ENCODE measurements around the gene CRYL1. TPM values are rescaled to one million over a fixed set of nuclear protein-coding genes. Genes with fewer than 3 reads are reported as not detected.

Gene CRYL1
- total and polyA plus RNA-seq, 2 experiments from 2014 or later = 65.5 to 66.2 TPM

GRCh38 chr13:20362484-20363041, 163.1 kb downstream of the CRYL1 start:
- Histone ChIP-seq H3K4me2 (no peak overlapping the region), H4K20me1 (ENCODE audit: insufficient read depth, poor library complexity, severe bottlenecking) (no peaks in the 10 kb centered on the region), H3K4me3 (no peak overlapping the region), H3K27me3 (no peaks in the 10 kb centered on the region), H3K27ac (no peak overlapping the region), H3K9me3 (ENCODE audit: low read depth) (no peaks in the 10 kb centered on the region), H3K36me3 (replicated peaks; ENCODE audit: insufficient read depth, low read depth) (no peaks in the 10 kb centered on the region), H3K79me2 (no peaks in the 10 kb centered on the region), H3K4me1 (ENCODE audit: insufficient read depth) (peaks cover 6% of the 10 kb centered on the region), H2AFZ (no peak overlapping the region), H3K9me2 (replicated peaks; ENCODE audit: insufficient read depth) (no peaks in the 10 kb centered on the region)
- no peak for TF ChIP-seq EZH2 (IDR thresholded peaks at IDR 0.05; ENCODE audit: borderline replicate concordance)
- TF ChIP-seq EZH2phosphoT487 (IDR thresholded peaks at IDR 0.05; ENCODE audit: low read depth, severe bottlenecking, unreplicated experiment) = no peak
- no peak for TF ChIP-seq CTCF (IDR thresholded peaks at IDR 0.05; ENCODE audit: poor library complexity)
- WGBS (ENCODE audit: low lambda C conversion rate, missing lambda C conversion rate) = 89% methylated on average over 17 of the region's 17 CpGs
- DNase-seq (ENCODE audit: low spot score) = no peak

DNA sequence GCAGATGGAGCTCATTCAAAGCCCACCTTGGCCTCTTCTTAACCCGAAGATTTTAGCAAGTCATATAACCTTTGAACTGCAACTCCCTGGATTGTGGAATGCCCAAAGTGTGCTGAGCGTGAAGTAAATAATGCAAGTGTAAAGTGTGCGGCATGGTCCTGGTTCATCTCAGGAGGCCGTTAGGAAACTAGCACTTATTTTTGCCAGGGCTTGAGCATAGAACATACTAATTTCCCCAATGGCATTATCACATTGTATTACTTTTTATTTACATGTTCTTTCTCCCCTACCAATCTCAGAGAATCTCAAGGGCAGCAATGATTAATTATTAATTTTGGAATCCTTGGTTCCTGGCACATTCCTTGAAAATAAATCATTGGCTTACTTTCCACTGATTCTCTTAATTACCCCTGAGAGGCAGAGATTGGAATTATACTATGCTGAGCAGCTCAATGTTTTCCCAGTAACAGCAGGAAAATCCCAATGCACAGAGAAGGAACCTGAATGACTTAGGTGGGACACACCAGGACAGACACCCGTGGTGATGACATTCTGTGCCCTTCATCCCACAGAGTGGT, 164.7 kb downstream of the CRYL1 start:
- H3K9me2 ChIP-seq (replicated peaks; ENCODE audit: insufficient read depth) = no peaks in the 10 kb centered on the region
- 61% methylated on average over 5 of the region's 5 CpGs for WGBS (ENCODE audit: low lambda C conversion rate, missing lambda C conversion rate)
- TF ChIP-seq EZH2phosphoT487 (IDR thresholded peaks at IDR 0.05; ENCODE audit: low read depth, severe bottlenecking, unreplicated experiment) = no peak
- TF ChIP-seq EZH2 (IDR thresholded peaks at IDR 0.05; ENCODE audit: borderline replicate concordance) = no peak
- TF ChIP-seq CTCF (IDR thresholded peaks at IDR 0.05; ENCODE audit: poor library complexity) = no peak
- no peaks in the 10 kb centered on the region for H3K36me3 ChIP-seq (replicated peaks; ENCODE audit: insufficient read depth, low read depth)
- no peaks in the 10 kb centered on the region for H3K79me2 ChIP-seq
- DNase-seq (ENCODE audit: low spot score) = no peak
- H3K4me1 ChIP-seq (ENCODE audit: insufficient read depth) = peaks cover 6% of the 10 kb centered on the region
- H3K27me3 ChIP-seq = no peaks in the 10 kb centered on the region
- no peak overlapping the region for H3K4me2 ChIP-seq
- H2AFZ ChIP-seq = no peak overlapping the region
- no peak overlapping the region for H3K4me3 ChIP-seq
- no peaks in the 10 kb centered on the region for H3K9me3 ChIP-seq (ENCODE audit: low read depth)
- H3K27ac ChIP-seq = peak overlapping the region; percentile 16
- H4K20me1 ChIP-seq (ENCODE audit: insufficient read depth, poor library complexity, severe bottlenecking) = no peaks in the 10 kb centered on the region

DNA sequence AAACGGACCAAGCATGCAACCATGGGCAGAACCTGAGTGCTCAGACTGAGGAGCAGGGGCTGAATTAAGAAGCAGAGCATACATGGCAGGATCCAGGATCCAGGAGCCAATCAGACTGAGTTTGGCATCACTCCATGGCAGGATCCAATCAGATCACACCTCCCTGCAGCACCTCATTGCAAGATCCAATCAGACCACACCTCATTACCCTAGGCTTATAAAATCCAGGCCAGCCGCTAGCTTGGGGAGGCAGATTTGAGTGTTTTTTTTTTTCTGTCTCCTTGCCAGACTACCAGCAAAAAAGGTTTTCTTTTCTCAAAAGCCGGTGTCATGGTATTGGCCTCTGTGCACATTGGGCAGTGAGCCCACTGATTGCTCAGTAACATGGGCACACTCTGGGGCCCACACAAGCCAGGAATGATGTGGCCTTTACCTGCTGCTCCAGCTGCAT, 165.6 kb downstream of the CRYL1 start:
- no peaks in the 10 kb centered on the region for H3K36me3 ChIP-seq (replicated peaks; ENCODE audit: insufficient read depth, low read depth)
- H3K9me2 ChIP-seq (replicated peaks; ENCODE audit: insufficient read depth) = no peaks in the 10 kb centered on the region
- no peak overlapping the region for H2AFZ ChIP-seq
- 86% methylated on average over 3 of the region's 3 CpGs for WGBS (ENCODE audit: low lambda C conversion rate, missing lambda C conversion rate)
- no peaks in the 10 kb centered on the region for H4K20me1 ChIP-seq (ENCODE audit: insufficient read depth, poor library complexity, severe bottlenecking)
- DNase-seq (ENCODE audit: low spot score) = no peak
- peaks cover 6% of the 10 kb centered on the region for H3K4me1 ChIP-seq (ENCODE audit: insufficient read depth)
- no peak overlapping the region for H3K4me2 ChIP-seq
- H3K4me3 ChIP-seq = no peak overlapping the region
- TF ChIP-seq CTCF (IDR thresholded peaks at IDR 0.05; ENCODE audit: poor library complexity) (no peak), EZH2phosphoT487 (IDR thresholded peaks at IDR 0.05; ENCODE audit: low read depth, severe bottlenecking, unreplicated experiment) (no peak), EZH2 (IDR thresholded peaks at IDR 0.05; ENCODE audit: borderline replicate concordance) (no peak)
- no peaks in the 10 kb centered on the region for H3K79me2 ChIP-seq
- no peaks in the 10 kb centered on the region for H3K9me3 ChIP-seq (ENCODE audit: low read depth)
- H3K27ac ChIP-seq = no peak overlapping the region
- no peaks in the 10 kb centered on the region for H3K27me3 ChIP-seq
